NCI-H1930 (cell line): ENCODE data around the gene PACSIN2.
"Not testable (repeated sequence)": the region's sequence is repeated elsewhere in the genome, so short reads cannot be mapped to it uniquely, and the experiment has no call there.

Experiments used
- DNase-seq, 2 experiments: peaks; one replicate each; lab custom pipeline; 2025; lab: John Stamatoyannopoulos, UW

Gene PACSIN2

DNA sequence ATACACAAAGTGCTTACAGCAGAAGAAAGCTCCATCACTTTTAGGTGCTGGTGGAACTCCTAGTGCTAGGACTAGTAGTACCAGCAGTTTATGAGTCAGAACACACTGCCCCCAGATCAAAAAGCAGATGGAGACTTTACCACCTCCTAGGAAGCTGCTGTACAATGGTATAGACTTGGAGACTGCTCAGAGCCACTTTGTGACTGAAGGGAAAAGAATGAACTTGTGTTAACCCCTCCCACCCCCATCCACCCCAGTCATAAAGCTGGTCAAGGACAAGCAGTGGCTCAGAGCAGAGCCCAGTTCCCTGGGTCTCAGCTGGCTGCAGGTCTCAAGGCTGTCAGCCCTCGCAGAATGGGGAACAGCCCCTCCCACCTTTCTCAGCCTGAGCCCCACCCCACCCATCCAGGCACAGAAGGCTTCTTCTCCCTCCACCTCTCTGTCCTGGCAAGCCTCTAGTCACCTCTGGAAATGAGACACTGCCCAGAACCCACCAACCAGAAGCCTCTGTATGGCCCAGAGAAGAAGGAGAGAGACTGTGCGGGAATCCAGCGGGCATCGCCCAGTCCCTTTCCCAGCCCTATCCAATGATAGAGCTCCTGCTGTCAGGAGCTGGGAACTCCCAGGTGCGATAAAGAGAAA, 23.8 kb downstream of the PACSIN2 start:
- no peak for DNase-seq

DNA sequence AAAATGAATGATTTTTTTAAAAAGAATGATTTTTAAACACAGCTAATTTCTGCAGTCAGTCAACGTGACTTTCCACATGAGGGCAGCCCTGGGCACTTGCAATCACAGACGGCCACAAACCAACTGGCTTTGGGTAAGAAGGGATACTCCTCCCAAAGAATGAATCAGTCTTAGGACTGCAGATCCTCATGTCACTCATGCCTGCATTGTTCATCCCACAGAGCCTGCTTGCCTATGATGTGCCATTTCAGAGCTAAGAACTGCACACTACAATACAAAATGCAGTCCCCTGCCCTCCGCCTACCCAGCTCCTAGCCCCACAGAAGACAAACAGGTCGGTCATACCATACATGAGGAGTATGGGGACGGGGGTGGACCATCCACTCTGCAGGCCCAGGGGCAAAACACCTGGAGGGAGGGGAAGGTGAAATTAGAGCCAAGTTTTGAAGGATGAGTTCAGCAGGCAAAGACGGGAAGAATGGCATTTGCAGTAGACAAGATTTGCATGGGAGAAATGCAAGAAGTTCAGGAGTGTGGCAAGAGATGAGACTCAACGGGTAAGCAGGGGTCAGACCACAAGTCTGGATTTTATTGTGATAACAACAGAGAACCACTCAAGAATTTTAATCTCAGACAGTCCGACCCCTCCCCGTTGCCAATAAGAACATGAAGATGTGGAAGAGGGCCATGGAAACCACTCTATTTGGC, 24.7 kb downstream of the PACSIN2 start:
- DNase-seq: no peak

DNA sequence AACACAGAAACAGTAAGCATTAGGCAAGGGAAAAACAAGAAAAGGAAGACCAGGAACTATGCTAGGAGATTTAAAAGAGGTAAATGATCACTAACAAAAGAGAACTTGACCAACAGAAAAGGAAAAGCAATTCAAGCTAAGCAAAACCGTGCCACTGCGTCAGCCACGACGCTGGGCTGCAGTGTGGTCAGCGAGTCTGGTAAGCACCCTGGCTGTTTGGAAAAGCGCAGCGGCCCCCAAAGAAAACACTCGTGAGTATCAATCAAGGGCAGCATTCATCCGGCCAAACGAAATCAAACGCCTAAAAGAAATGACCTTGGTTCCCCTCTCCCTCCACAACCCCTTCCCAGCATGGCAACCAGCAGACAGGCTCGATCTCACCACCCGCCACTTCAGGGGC, 28.8 kb downstream of the PACSIN2 start:
- no peak for DNase-seq

DNA sequence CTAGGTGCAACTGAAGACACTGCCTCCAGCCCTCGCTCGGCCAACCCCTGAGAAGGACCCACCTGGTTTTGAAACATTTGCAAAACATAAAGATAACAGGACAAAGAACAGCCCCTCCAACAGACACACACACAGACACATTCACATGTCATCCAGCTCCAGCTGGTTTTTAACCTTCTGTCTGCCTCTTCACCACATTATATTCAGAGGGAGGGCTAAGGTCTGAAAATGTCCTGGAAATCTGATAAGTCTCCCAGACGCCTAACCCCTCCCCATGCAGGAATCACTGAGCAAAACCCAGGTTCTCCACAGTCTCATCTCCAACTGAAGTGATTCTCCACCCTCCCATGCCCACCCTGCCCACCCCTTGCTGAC, 29.4 kb downstream of the PACSIN2 start:
- DNase-seq: no peak

DNA sequence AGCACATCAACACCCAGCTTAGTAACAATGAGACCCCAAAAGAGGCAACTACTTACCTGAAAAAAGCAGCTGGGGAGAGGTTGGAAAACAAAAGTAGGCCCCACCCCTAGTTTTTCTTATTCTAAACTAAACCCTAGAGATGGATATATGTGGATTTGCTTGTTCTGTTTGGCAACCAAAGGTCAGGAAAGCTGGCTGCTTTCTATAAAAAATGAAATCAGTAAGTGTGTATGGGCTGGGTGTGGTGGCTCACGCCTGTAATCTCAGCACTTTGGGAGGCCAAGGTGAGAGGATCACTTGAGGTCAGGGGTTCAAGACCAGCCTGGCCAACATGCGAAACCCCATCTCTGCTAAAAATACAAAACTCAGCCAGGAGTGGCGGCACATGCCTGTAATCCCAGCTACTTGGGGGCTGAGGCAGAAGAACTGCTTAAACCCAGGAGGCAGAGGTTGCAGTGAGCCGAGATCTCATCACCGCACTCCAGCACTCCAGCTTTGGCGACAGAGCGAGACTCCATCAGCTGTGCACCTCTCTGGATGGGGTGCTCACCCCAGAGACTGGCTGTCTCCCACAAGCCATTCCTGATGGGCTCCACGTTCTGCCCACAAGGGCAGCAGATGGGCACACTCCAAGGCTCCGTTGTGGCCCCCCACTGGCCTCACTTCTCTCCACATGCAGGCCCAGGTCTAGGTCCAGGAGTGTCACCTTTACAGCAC, 30.0 kb downstream of the PACSIN2 start:
- DNase-seq: no peak

DNA sequence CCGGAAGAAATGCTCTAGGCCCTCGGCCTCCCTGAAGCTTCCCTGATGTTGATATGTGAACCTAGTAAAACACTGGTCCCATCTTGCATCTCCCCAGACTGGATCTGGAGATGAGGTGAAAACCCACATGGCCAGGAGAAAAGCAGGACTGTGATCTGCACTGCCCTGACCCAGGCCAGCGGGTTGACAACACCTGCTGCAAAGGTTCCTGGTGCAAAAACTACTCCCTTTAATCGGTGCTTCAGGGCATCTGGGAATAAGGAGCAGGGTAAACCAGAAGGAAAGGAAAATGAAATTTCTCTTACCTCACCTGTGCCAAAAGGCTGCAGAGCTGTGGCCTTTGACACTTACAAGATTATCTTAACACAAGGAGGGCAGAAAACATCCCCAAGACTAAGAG, 30.6 kb downstream of the PACSIN2 start:
- DNase-seq: no peak

DNA sequence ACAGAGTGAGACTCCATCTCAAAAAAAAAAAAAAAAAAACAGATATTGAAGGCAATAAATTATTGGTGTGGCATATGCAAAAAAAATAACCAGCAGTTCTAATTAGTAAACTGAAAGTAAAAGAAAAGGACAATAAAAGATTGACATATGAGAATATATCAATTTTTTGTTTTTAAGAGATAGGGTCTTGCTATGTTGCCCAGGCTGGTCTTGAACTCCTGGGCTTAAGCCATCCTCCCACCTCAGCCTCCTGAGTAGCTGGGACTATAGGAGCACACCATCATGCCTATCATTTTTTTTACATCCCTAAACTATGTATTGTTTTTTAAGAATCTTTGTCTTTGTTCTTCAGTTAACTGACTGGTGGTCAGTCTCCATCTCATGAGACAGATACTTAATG, 31.5 kb downstream of the PACSIN2 start:
- no peak for DNase-seq

DNA sequence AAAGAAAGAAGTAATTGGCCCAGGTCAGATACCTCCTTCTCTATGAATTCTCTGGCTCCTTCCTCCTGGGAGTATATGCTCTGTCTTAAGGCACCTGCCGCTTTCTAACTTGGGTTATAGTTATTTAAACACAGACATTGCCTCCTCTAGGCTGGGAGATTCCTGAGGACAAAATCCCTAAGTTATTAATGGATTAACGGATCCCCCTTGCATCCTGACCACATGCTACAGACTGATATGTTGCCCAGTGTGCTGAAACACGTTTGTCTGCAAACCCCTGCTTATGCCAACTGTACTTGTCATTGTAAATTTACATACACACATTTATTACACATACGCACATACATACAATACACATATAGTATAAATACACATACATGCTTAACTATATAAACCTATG, 35.3 kb downstream of the PACSIN2 start:
- DNase-seq: no peak

DNA sequence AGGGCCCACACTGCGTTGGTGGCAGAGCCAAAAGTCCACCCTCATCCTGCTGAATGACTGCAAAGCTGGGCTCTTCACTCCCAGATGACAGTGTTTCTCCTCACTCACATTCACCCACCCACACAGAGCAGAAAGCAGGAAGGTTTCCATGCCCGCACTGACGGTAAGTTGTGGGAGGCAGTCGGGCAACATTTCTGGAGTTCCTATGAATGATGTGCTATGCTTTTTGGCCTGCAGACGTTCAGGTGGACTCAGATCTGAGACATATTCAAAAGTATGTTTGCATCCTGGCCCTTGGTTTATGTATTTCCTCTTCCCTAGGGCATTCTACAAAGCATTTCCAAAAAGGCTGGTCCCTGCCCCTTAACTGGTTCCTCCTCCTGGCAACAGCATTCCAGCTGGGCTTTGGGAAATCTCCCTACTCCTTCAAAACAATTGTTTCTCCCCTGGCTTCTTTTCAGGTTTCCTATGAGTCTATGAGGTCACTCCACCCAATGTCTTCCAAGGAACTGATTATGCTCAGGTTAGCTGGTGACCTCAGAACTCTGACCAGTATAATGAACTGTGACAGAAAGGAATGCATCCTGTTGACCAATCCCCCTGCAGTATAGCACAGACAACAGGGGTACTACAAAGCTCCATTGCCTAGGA, 36.4 kb downstream of the PACSIN2 start:
- DNase-seq: no peak

DNA sequence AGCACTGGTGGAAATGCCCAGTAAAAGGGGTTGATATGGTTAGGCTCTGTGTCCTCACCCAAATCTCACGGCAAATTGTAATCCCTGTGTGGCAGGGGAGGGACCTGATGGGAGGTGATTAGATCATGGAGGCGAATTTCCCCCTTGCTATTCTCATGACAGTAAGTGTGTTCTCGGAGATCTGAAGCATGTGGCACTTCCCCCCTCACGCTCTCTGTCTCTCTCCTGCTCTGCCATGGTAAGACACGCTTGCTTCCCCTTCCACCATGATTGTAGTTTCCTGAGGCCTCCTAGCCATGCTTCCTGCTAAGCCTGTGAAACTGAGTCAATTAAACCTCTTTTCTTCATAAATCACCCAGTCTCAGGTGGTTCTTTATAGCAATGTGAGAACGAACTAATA, 37.4 kb downstream of the PACSIN2 start:
- DNase-seq: no peak

DNA sequence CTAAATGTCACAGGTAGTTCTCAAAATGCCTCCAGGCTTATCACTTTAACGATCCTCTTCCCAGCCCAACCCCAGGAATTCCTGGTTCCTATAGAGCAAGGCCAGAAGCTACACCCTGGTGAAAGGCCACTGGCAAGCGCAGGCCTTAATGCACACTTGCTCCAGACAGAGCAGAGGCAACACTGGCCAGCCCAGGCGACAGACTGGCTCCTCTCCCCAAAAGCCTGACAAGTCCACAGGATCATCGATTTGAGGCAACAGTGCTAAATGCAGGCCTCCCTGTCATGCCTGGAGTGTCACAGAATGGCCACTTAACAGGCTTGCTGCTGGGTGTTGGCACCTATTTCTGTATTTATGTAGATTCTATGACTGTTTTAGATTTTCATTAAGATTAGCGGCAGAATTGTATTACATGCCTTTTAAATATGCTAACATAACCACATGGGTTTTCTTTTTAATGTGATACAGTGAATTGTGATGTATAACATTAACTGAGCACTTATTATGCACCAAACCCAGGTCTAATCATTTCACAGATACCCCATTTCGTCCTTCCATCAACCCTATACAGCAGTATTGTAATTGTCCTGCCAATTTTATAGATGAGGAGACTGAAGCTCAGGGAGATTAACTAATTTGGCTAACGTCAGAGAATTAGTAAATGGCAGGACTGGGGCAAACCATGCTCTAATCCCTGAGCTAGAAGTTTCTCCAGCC, 38.6 kb downstream of the PACSIN2 start:
- DNase-seq: no peak

DNA sequence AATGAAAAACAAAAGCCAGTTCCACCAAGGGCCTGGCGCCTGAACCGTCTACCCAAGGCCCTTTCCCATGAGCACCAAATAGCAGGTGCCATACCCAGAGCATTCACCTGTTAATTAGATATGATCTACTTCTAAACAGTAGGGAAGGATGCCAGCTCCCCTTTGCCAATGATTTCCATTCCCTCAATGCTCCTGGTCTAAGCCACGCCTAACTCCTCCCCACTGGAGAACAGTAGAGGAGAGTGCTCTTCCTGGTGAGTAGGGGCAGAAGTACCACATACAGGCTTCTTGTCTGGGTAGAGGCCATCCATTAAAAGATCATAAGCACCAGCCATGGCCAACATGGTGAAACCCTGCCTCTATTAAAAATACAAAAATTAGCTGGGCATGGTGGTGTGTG, 40.7 kb downstream of the PACSIN2 start:
- DNase-seq: no peak

DNA sequence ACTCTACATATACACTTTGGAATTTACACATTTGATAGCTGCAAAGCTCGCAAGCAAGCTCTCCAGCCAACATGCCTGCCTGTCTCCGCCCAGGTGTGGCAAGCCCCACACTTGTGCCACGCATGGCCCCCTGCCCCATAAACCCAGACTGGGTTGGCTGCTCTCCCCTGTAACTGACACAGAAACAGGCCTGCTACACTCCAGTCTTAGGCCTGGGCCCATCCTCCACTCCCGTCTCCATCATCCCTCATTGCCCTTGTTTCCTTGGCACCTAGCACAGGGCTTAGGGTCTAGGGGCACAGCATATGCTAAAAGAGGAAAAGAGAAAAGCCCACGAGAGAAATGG, 41.4 kb downstream of the PACSIN2 start:
- DNase-seq: no peak

DNA sequence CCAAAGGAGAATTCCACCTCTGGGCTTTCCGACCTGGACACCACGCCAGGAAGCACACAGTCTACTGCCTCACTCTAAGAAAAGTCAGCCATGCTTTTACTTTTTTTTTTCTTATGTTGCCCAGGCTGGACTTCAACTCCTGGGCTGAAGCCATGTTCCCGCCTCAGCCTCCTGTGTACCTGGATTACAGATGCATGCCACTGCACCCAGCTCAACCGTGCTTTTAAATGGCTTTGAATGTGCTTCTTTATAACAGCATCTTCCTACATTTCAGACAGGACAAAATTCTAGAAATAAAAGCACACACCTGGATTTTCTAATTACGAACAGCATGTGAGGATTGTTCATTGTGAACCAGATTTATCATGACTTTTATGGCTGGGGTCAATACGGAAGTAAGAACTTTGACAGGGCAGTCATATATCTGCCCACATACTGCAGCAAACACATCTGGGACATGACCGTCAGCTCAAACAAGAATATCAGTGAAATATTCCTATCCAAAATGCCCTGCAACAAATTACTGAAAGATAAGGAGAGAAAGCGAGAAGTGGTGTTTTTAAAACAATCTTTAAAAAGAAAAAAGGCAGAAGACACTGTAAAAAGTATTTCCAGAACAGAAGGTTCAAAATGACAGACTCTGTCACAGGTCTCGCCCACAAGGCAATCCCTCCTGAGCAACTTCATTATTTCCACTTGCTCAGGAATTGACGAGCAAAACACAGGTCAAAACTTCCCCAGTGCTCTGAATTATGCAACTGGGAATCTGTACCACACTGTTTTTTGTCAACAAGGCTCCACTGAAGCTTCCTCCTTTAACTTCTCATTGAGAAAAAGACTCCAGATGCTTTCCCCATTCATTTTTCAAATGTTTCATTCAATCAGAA, 42.1 kb downstream of the PACSIN2 start:
- no peak for DNase-seq

DNA sequence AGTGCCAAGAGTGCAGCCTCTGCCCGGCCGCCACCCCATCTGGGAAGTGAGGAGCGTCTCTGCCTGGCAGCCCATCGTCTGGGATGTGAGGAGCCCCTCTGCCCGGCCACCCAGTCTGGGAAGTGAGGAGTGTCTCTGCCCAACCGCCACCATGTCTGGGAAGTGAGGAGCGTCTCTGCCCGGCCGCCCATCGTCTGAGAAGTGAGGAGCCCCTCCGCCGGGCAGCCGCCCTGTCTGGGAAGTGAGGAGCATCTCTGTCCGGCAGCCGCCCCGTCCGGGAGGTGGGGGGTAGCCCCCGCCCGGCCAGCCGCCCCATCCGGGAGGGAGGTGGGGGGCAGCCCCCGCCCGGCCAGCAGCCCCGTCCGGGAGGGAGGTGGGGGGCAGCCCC, 43.5 kb downstream of the PACSIN2 start:
- not testable (repeated sequence) for DNase-seq

DNA sequence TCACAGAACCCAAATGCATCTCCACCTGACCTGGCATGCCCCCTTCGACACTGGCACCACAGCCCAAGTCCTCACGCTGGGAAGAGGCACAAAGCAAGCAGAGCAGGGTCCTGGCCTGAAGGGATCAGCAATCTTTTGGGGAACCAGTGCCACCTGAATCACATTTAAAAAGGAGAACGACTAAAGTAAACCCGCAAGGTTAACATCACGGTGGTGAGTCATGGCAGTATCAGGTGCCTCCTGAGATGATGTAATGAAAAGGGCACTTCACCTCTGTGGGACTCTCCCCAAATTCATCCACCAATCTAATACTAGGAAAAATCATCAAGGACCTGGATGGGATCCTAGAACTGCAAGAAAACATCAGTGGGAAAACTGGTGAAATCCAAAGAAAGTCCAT, 44.9 kb downstream of the PACSIN2 start:
- DNase-seq: no peak

DNA sequence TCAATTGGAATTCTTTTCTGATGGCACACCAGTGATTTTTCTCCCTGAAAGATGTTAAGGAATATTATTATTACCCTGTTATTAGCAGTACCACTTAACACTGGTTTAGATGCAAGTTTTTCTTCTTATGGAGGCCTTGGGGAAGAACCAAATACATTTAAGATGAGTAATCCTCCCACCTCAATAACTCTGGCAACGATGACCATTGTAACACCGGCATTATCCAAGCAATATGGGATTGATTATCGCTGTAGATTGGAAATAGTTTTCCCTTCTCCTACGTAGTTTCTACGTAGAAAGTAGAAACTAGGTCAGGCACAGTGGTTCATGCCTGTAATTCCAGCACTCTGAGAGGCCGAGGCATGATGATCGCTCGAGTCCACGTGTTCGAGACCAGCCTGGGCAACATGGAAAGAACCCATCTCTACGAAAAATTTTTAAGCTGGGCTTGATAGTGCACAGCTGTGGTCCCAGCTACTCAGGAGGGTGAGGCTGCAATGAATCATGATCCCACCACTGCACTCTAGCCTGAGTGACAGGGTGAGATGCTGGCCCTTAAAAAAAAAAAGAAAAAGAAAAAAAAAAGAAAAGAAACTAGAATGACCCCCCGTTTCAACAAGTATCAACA, 45.5 kb downstream of the PACSIN2 start:
- no peak for DNase-seq

DNA sequence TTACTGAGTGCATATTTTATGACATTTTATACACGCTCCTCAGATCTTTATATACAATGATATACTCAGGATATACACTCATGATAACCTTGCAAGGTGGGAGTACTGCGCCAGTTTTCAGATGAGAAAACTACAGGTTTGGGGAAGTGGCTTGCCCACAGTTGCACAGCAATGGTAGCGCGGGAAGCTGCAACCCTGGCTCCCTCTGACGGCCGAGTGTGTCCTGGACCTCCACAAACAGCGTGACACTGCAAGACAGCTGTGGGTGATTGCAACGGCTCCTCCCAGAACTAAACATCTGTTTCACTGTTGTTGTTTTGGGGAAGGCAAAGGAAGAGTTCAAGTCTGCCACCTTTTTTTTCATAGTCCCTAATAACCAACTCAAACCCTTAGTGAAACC, 47.0 kb downstream of the PACSIN2 start:
- no peak for DNase-seq

DNA sequence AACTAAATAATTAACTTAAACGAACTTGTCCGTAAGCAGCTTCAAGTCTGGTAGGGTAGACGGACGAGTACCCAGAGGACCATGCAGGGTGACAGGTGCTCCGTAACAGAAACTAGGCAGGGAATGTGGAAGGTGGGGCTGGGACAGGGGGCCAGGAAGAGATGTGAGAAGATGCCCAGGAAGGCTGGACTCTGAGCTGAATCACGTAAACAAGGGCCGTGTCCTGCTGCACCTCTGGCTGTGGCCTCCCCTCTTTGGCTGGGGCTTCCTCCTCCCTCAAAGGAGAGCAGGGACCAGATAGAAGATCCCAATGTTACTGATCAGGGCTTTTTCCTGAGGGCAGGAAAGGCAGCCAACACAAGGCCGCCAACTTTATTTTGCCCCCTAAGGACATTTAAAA, 47.9 kb downstream of the PACSIN2 start:
- no peak for DNase-seq

DNA sequence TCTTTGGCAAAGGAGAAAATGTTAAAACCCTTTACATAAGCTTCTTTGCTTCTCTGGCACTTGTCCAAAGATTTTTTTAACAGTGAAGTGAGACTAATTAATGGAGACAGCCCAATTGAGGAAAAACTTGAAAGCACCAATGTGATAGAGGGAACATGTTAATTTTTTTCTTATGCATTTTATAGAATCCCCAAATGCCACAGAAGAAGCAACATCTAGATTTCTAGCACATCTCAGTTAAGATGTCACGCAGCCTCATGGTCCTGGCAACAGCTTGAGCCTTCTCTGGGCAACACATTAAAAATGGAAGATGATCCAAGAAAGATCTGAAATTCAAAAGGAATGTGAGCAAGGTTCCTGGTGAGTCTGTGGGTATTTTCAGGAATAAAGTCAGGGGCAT, 48.5 kb downstream of the PACSIN2 start:
- DNase-seq: no peak
